Fibroblast of lung (primary cell): ENCODE measurements around the gene FOXL1. TPM values are rescaled to one million over a fixed set of nuclear protein-coding genes. Genes with fewer than 3 reads are reported as not detected.

Experiments
- DNase-seq, 2 donors: peaks; one replicate each; pipeline versions ENCODE4 v3.0.0 to v3.0.0-alpha.2; 2010; ENCODE audit warnings: low read depth in 2 of 2
- H2AFZ ChIP-seq: 2 replicates; pipeline ENCODE4 v1.5.1; 2012; ENCODE audit warnings: low read length, control low read depth, inconsistent platforms
- H3K27ac ChIP-seq: 2 replicates; pipeline ENCODE4 v1.5.1; 2011; ENCODE audit warnings: low read length, control low read depth; ENCODE audit not compliant: insufficient read depth
- H3K27me3 ChIP-seq: 2 replicates; pipeline ENCODE4 v1.5.1; 2011; ENCODE audit warnings: mild to moderate bottlenecking, low read length; ENCODE audit not compliant: control insufficient read depth, insufficient read depth
- H3K36me3 ChIP-seq: 2 replicates; pipeline ENCODE4 v1.5.1; 2011; ENCODE audit warnings: low read length; ENCODE audit not compliant: control insufficient read depth, insufficient read depth
- H3K4me1 ChIP-seq: 2 replicates; pipeline ENCODE4 v1.5.1; 2011; ENCODE audit warnings: low read length; ENCODE audit not compliant: control insufficient read depth, insufficient read depth; ENCODE audit errors: extremely low read depth
- H3K4me2 ChIP-seq: 2 replicates; pipeline ENCODE4 v1.5.1; 2011; ENCODE audit warnings: low read length, control low read depth; ENCODE audit not compliant: insufficient read depth; ENCODE audit errors: extremely low read depth
- H3K4me3 ChIP-seq, 4 experiments: fragments of 200-600 bp in 1 of 4; sonication (generic) in 1 of 4; replicated peaks in 1 of 4; 2 replicates each; pipeline ENCODE4 v1.5.1; 2011 to 2016; ENCODE audit warnings: low read length in 4 of 4, low read depth in 3 of 4, mild to moderate bottlenecking in 3 of 4, control low read depth in 2 of 4, inconsistent platforms in 1 of 4, mixed read lengths in 1 of 4; ENCODE audit not compliant: insufficient read depth in 1 of 4; ENCODE audit errors: control extremely low read depth in 1 of 4
- H3K79me2 ChIP-seq: 2 replicates; pipeline ENCODE4 v1.5.1; 2012; ENCODE audit warnings: mild to moderate bottlenecking, low read length, inconsistent platforms; ENCODE audit not compliant: control insufficient read depth, insufficient read depth
- H3K9ac ChIP-seq: 2 replicates; pipeline ENCODE4 v1.5.1; 2011; ENCODE audit warnings: mild to moderate bottlenecking, low read length, control low read depth; ENCODE audit not compliant: insufficient read depth
- H3K9me3 ChIP-seq: 2 replicates; pipeline ENCODE4 v1.5.1; 2012; ENCODE audit warnings: low read depth, low read length; ENCODE audit not compliant: control insufficient read depth, insufficient read depth
- H4K20me1 ChIP-seq: 2 replicates; pipeline ENCODE4 v1.5.1; 2011; ENCODE audit warnings: low read length; ENCODE audit not compliant: control insufficient read depth, insufficient read depth; ENCODE audit errors: extremely low read depth
- EZH2 ChIP-seq: IDR thresholded peaks from 2 replicates; pipeline ENCODE4 v1.5.1; 2012; ENCODE audit warnings: low read length, control low read depth, mild to moderate bottlenecking; ENCODE audit errors: missing control alignments
- polyA plus RNA-seq, 2 donors: library from polyadenylated mRNA; depleted of rRNA in 1 of 2; stranded (reverse) in 1 of 2; unstranded in 1 of 2; fragments of >200 nt; gene quantifications; 2 replicates each; pipeline ENCODE4 v1.2.1, GENCODE V29; 2011 to 2012; ENCODE audit warnings: missing spikeins in 1 of 2
- total RNA-seq: library from RNA; depleted of rRNA; stranded (reverse); fragments of >200 nt; gene quantifications from 2 replicates; pipeline ENCODE4 v1.2.1, GENCODE V29; 2014
- TF ChIP-seq, protein P1 (sequence below), 2 donors: IDR thresholded peaks in 1 of 2; conservative IDR thresholded peaks in 1 of 2; 1 replicate in 1 of 2; 2 replicates in 1 of 2; pipeline ENCODE4 v1.5.1; 2011 to 2012; ENCODE audit warnings: low read length in 2 of 2, control low read depth in 1 of 2, inconsistent platforms in 1 of 2, low read depth in 1 of 2, mild to moderate bottlenecking in 1 of 2

FOXL1 gene
- total and polyA plus RNA-seq, 2 donors (not counting 1 experiment from before 2014, with no cell fraction given), result 5.9 to 27.4 TPM

GRCh38 chr16:86557587-86557986 lies 20.8 kb upstream of the FOXL1 start:
- Histone ChIP-seq H3K4me1 (no peaks in the 10 kb centered on the region), H3K9ac (no peak overlapping the region), H3K27me3 (no peaks in the 10 kb centered on the region), H3K79me2 (peaks cover 14% of the 10 kb centered on the region), H3K4me2 (no peak overlapping the region), H3K27ac (no peak overlapping the region), H3K36me3 (no peaks in the 10 kb centered on the region), H3K4me3 (no peak overlapping the region), H3K9me3 (no peaks in the 10 kb centered on the region), H4K20me1 (no peaks in the 10 kb centered on the region), H2AFZ (no peak overlapping the region)
- DNase-seq, result no peak
- TF ChIP-seq EZH2, result no peak
- TF ChIP-seq, protein P1, sequence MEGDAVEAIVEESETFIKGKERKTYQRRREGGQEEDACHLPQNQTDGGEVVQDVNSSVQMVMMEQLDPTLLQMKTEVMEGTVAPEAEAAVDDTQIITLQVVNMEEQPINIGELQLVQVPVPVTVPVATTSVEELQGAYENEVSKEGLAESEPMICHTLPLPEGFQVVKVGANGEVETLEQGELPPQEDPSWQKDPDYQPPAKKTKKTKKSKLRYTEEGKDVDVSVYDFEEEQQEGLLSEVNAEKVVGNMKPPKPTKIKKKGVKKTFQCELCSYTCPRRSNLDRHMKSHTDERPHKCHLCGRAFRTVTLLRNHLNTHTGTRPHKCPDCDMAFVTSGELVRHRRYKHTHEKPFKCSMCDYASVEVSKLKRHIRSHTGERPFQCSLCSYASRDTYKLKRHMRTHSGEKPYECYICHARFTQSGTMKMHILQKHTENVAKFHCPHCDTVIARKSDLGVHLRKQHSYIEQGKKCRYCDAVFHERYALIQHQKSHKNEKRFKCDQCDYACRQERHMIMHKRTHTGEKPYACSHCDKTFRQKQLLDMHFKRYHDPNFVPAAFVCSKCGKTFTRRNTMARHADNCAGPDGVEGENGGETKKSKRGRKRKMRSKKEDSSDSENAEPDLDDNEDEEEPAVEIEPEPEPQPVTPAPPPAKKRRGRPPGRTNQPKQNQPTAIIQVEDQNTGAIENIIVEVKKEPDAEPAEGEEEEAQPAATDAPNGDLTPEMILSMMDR (conservative IDR thresholded peaks at IDR 0.05 in 1 of 2, IDR thresholded peaks at IDR 0.05 in 1 of 2; ENCODE audit: low read depth in 1 of 2, low read length in 2 of 2), result no peak

DNA sequence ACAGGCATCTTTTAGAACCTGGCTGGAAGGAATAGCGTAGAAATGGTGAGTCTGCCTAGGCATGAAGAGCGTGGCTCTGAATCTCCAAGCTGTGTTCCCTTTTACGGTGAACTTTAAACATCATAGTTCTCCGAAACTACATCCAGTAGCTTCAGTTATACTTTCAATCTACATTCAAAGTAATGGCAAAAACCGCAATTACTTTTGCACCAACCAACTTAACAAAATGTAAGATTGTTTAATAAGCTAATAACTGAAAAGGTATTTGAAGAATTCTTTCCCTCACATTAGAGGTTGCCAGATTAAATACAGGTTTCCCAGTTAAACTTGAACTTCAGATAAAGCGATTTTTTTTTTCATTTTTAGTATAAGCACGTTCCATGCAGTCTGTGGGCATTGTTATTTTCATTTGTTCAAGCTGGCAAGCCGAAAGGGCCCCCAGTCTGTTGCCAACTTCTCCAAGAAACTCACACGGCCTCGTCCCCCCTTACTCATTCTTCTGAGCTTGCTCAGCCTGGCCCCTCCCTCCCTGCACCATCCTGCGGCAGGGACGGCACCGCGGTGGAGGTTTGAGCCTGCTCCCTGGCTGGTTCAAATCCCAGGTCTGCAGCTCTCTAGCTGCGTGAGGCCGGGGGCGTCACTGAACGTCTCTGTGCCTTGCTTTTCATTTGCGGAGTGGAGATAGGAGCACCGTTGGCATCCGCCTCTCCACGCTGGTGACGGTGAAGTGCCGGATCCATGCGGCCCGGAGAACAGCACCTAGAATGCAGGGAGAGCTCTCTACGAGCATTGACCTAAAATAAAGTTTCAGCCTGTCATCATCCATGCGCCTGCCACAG lies 19.8 kb upstream of the FOXL1 start:
- Histone ChIP-seq H2AFZ (no peak overlapping the region), H3K9me3 (no peaks in the 10 kb centered on the region)

GRCh38 chr16:86559802-86560305 lies 18.5 kb upstream of the FOXL1 start:
- no peak overlapping the region for H3K4me2 ChIP-seq
- no peak overlapping the region for H3K4me3 ChIP-seq
- H3K27me3 ChIP-seq, result no peaks in the 10 kb centered on the region
- no peaks in the 10 kb centered on the region for H3K36me3 ChIP-seq
- peaks cover under 1% of the 10 kb centered on the region for H3K79me2 ChIP-seq
- no peaks in the 10 kb centered on the region for H4K20me1 ChIP-seq
- TF ChIP-seq EZH2, result no peak
- TF ChIP-seq, protein P1 (conservative IDR thresholded peaks at IDR 0.05 in 1 of 2, IDR thresholded peaks at IDR 0.05 in 1 of 2; ENCODE audit: low read depth in 1 of 2, low read length in 2 of 2), result no peak
- H3K9me3 ChIP-seq, result no peaks in the 10 kb centered on the region
- peaks cover 5% of the 10 kb centered on the region for H3K4me1 ChIP-seq
- H3K27ac ChIP-seq, result no peak overlapping the region
- H2AFZ ChIP-seq, result no peak overlapping the region
- H3K9ac ChIP-seq, result no peak overlapping the region
- no peak for DNase-seq

More for the DNA sequence above, 19.8 kb upstream of the FOXL1 start:
- Histone ChIP-seq H4K20me1 (no peaks in the 10 kb centered on the region), H3K4me2 (no peak overlapping the region), H3K4me1 (no peaks in the 10 kb centered on the region), H3K27me3 (no peaks in the 10 kb centered on the region), H3K9ac (no peak overlapping the region), H3K4me3 (no peak overlapping the region), H3K27ac (no peak overlapping the region), H3K79me2 (peaks cover 11% of the 10 kb centered on the region), H3K36me3 (no peaks in the 10 kb centered on the region)
- DNase-seq, result peak in 1 of 2 donors; percentile 49
- TF ChIP-seq, protein P1 (conservative IDR thresholded peaks at IDR 0.05 in 1 of 2, IDR thresholded peaks at IDR 0.05 in 1 of 2; ENCODE audit: low read depth in 1 of 2, low read length in 2 of 2), result no peak
- no peak for TF ChIP-seq EZH2
